HCT116 (cell line): ENCODE measurements around the gene NIBAN1.

Experiments
- CTCF ChIP-seq, 3 experiments: fragments of 200-600 bp in 1 of 3; sonication (generic) in 1 of 3; IDR thresholded peaks in 2 of 3; conservative IDR thresholded peaks in 1 of 3; 2 replicates each; pipeline ENCODE4 v1.5.1; 2012 to 2017; ENCODE audit warnings: low read depth in 2 of 3, low read length in 2 of 3, antibody characterized with exemption in 1 of 3, borderline replicate concordance in 1 of 3, control low read depth in 1 of 3, mild to moderate bottlenecking in 1 of 3, mixed read lengths in 1 of 3, mixed run types in 1 of 3, moderate library complexity in 1 of 3; ENCODE audit not compliant: insufficient read depth in 1 of 3
- EZH2 ChIP-seq: fragments of 200-600 bp; sonication (generic); IDR thresholded peaks from 2 replicates; pipeline ENCODE4 v1.6.1; 2017; ENCODE audit warnings: antibody characterized with exemption, mixed run types
- POLR2A ChIP-seq: IDR thresholded peaks from 2 replicates; pipeline ENCODE4 v1.7.0; 2011; ENCODE audit warnings: borderline replicate concordance; ENCODE audit not compliant: insufficient read depth, insufficient read length; ENCODE audit errors: extremely low read depth
- TF ChIP-seq, protein P1 (sequence below): IDR thresholded peaks from 2 replicates; pipeline ENCODE4 v1.6.1; 2012

DNA sequence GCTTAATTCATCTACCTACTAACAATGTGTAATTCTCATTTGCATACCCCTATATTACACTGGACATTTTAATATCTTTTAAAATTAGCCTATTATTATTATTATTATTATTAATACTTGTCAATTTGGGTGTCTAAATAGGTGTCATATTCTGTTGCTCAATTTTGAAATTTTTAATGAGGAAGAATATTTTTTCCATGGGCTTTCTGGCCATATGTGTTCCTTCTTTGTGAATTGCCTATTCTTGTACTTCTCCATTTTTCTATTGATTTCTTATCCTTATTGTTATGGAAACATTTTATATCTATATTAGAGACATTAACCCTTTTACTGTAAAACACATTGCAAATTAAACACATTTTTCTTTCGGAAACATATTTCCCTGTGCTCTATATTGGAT lies 6.4 kb upstream of the NIBAN1 start:
- TF ChIP-seq EZH2 (no peak), CTCF (IDR thresholded peaks at IDR 0.05 in 2 of 3, conservative IDR thresholded peaks at IDR 0.05 in 1 of 3; ENCODE audit: borderline replicate concordance in 1 of 3, insufficient read depth in 1 of 3, low read depth in 2 of 3, low read length in 2 of 3) (no peak), POLR2A (no peak)
- TF ChIP-seq, protein P1, sequence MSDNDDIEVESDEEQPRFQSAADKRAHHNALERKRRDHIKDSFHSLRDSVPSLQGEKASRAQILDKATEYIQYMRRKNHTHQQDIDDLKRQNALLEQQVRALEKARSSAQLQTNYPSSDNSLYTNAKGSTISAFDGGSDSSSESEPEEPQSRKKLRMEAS = no peak
